Stimulated activated CD4-positive, alpha-beta T cell treated with anti-CD3 and anti-CD28 coated beads, TNF-alpha, amount 100 ng/mL, for 4 hours (primary cell): ENCODE data around the gene ARHGAP24.

Source experiments
- DNase-seq, 3 experiments: peaks; one replicate each; pipeline ENCODE4 v3.0.0-alpha.2; 2020; ENCODE audit warnings: low read depth in 3 of 3

The ARHGAP24 gene

GRCh38 chr4:85776579-85776978 lies 301.6 kb downstream of the ARHGAP24 start:
- DNase-seq = no peak

- no peak for DNase-seq
Observed at GRCh38 chr4:85777908-85778631, 303.1 kb downstream of the ARHGAP24 start.

- no peak for DNase-seq
Observed at GRCh38 chr4:85778632-85779131, 303.7 kb downstream of the ARHGAP24 start.

- DNase-seq = no peak
Observed at GRCh38 chr4:85779165-85779564, 304.2 kb downstream of the ARHGAP24 start.

- no peak for DNase-seq
Observed at GRCh38 chr4:85780664-85781063, 305.7 kb downstream of the ARHGAP24 start.

GRCh38 chr4:85783483-85783882 lies 308.5 kb downstream of the ARHGAP24 start:
- no peak for DNase-seq

GRCh38 chr4:85783900-85784299 lies 308.9 kb downstream of the ARHGAP24 start:
- no peak for DNase-seq

- no peak for DNase-seq
Observed at GRCh38 chr4:85784348-85784747, 309.4 kb downstream of the ARHGAP24 start.

- DNase-seq = no peak
Observed at GRCh38 chr4:85784947-85785346, 310.0 kb downstream of the ARHGAP24 start.

- DNase-seq = no peak
Observed at GRCh38 chr4:85787133-85787532, 312.2 kb downstream of the ARHGAP24 start.

- DNase-seq = no peak
Observed at GRCh38 chr4:85788604-85789003, 313.7 kb downstream of the ARHGAP24 start.

- DNase-seq = no peak
Observed at GRCh38 chr4:85789241-85789640, 314.3 kb downstream of the ARHGAP24 start.

GRCh38 chr4:85790582-85790981 lies 315.6 kb downstream of the ARHGAP24 start:
- DNase-seq = no peak

- no peak for DNase-seq
Observed at GRCh38 chr4:85792376-85793232, 317.7 kb downstream of the ARHGAP24 start.

- DNase-seq = no peak
Observed at GRCh38 chr4:85793233-85793585, 318.3 kb downstream of the ARHGAP24 start.

- no peak for DNase-seq
Observed at GRCh38 chr4:85798012-85798770, 323.2 kb downstream of the ARHGAP24 start.

GRCh38 chr4:85803856-85804255 lies 328.9 kb downstream of the ARHGAP24 start:
- no peak for DNase-seq

GRCh38 chr4:85805891-85806290 lies 330.9 kb downstream of the ARHGAP24 start:
- DNase-seq = no peak

- no peak for DNase-seq
Observed at GRCh38 chr4:85806334-85806733, 331.4 kb downstream of the ARHGAP24 start.

GRCh38 chr4:85807247-85807950 lies 332.4 kb downstream of the ARHGAP24 start:
- no peak for DNase-seq

GRCh38 chr4:85808104-85808503 lies 333.2 kb downstream of the ARHGAP24 start:
- DNase-seq = no peak

GRCh38 chr4:85808864-85809263 lies 333.9 kb downstream of the ARHGAP24 start:
- no peak for DNase-seq
